NCI-H1048 (cell line): ENCODE results near the gene LRRC32.

Experiments used
- DNase-seq: peaks from one replicate; lab custom pipeline; 2025; lab: John Stamatoyannopoulos, UW

LRRC32 gene, protein sequence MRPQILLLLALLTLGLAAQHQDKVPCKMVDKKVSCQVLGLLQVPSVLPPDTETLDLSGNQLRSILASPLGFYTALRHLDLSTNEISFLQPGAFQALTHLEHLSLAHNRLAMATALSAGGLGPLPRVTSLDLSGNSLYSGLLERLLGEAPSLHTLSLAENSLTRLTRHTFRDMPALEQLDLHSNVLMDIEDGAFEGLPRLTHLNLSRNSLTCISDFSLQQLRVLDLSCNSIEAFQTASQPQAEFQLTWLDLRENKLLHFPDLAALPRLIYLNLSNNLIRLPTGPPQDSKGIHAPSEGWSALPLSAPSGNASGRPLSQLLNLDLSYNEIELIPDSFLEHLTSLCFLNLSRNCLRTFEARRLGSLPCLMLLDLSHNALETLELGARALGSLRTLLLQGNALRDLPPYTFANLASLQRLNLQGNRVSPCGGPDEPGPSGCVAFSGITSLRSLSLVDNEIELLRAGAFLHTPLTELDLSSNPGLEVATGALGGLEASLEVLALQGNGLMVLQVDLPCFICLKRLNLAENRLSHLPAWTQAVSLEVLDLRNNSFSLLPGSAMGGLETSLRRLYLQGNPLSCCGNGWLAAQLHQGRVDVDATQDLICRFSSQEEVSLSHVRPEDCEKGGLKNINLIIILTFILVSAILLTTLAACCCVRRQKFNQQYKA

DNA sequence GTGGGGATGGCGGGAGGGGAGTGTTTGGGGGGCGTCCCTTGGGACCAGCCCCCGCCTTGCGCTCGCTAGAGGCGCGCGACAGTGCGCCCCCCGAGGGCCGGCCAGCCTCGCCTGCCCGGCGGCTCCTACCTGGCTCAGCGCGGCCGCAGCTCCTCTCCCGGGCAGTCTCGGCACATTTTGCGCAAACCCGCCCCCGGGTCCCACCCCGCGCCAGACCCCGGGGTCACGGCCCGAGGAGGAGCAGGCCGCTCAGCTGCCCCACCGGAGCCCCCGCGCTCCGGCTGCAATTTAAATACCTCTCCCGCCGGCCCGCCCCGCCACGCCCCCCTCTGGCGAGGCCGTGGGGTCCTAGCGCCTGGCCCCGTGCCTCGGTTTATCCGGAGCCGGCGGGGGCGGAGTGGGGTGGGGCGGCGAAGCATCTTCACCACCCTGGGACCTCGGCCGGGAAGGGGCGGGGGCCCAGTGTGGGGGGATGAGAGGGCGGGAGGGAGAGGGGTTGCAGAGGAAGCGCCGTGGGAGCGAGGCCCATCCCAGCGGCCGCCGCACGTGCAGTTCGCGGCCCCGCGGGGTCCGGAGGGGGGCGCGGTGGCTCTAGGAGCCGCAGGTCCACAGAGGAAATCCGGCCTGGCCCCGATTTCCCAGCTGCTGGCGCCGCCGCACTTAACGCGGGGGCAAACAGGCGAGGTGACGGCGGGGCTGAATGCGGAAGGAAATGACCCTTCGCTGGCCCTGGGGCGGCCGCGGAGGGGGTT is at the start of gene LRRC32:
Gene LRRC32, minus strand, starts transcription at position 263 of the 752 bp plus-strand sequence. CDS start 4,793 bp downstream, outside the sequence.
- DNase-seq, result no peak

DNA sequence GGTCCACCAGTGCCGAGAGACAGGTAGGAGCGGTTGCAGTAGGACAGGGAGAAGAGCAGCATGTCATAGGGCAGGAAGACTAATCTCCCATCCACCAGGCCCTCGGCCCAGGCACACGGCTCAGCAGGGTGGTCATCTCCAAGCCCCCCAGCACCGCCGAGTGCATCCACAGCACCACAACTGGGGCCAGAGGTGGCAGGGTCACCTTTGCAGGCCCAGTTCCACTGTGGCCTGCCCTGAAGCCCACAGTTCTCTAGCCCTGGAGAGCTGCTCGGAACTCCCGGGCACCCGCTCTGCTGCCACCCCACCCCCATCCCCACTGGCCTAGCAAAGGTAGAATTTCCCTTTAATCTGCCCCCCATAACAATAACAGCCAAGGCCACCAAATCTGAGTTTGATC is 49.1 kb upstream of the LRRC32 start:
- DNase-seq, result no peak

DNA sequence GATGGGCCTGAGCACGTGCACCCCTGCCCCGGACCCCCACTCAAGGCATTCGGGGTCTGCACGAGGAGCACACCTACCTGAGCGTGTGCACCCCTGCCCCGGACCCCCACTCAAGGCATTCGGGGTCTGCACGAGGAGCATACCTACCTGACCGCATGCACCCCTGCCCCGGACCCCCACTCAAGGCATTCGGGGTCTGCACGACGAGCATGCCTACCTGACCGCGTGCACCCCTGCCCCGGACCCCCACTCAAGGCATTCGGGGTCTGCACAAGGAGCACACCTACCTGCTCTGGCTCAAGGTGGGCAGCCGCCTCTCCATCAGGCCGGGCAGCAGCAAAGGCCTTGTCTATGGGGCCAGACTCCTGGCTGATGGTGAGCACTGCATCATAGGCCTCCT is 48.7 kb upstream of the LRRC32 start:
- no peak for DNase-seq

DNA sequence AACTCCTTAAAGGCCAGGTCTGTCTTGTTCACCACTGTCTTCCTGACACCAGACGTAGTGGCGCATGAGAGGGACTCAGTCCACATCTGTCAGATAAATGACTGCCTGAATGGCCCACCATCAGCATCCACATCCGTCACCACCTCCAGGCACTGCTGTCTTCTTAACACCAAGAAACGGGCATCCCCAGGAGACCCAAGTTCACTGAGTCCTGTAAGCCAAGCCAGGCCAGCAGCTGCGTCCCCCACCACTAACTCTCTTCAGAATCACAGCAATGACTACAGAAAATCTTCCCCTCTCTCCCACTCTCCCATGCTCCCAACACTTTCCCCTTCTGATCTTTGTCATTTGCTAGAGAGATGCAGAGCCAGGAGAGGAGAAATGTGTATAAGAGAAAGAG is 47.3 kb upstream of the LRRC32 start:
- DNase-seq, result no peak

DNA sequence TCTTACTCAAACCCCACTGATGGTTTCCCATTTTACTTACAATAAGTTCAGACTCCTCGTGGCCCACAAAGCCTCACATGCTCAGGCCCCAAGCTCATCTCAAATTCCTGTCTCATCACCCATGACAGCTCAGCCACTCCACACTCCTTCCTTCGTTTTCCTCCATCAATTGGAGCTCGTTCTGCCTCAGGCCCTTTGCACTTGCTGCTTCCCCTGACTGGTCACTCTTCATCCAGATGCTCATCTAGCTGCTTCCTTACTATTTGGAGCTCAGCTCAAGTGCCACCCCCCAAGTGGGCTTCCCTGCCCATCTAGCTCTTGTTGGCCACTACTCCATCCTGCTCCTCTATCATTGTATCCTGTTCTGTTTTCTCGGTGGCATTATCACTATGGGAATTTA is 46.8 kb upstream of the LRRC32 start:
- no peak for DNase-seq

DNA sequence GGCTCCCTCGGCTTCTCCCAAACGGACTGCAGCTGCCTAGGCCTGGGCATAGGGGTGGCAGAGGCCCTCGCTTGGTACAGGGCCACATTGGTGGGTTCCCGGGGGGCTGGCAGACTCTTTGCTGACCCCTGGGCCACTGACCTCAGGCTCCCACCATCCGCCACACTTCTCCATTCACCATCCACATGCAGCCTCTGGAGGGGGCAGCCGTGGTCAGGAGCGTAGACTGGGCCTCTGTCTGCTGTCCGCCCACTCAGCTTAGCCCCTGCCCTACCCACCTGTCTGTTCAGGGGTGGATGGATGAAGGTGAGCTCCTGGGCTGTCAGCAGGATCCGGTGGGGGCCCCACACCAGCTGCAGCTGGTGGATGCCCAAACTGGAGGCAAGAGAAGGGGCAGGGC is 45.7 kb upstream of the LRRC32 start:
- DNase-seq, result no peak

DNA sequence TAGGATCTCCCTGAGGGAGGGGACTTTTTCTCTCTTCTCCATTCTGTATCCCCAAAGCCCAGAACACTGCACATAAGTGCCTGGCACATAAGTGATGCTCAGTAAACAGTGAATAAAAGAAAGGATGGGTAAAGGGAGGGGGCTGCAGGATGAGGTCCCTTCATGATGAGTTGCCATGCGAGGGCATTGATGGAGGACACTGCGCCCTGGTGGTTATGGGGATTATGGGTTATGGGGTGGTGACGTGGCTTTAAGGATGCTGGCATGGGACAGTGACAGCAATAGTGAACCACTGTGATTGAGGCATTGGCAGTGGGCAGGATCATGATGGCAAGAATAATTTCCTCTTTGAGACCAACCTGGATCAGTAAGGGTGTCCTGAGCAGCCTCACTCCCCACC is 43.9 kb upstream of the LRRC32 start:
- DNase-seq, result no peak

DNA sequence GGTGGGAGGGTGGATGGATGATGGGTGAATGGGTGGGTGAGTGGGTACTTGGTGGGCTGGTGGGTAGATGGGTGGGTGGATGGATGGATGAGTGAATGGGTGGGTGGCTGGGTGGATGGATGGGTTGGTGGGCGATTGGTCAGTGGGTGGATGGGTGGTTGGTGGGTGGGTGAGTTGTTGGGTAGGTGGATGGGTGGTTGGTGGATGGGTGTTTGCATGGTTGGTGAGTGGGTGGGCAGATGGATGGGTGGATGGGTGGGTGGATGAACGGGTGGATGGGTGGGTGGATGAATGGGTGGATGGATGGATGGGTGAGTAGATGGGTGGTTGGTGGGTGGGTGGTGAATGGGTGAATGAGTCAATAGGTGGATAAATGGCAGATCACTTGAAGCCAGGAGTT is 43.0 kb upstream of the LRRC32 start:
- DNase-seq, result no peak

DNA sequence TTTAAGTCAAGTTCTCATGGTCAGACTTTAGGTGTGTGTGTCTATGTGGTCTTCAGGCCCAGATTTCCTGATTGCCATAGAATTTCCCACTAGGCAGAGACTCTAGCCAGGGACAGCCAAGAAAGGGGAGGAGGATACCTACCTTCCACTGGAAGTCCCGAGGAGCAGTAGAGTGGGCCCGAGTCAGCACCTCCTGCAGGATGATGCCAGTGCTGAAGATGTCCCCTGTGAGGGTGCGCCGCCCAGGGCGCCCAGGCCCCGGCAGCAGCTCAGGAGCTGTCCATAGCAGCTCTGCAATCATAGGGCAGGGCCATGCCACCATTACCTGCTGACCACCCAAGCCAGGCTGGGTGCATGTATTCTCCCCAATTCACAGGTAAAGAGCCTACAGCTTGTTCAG is 41.6 kb upstream of the LRRC32 start:
- DNase-seq, result no peak

DNA sequence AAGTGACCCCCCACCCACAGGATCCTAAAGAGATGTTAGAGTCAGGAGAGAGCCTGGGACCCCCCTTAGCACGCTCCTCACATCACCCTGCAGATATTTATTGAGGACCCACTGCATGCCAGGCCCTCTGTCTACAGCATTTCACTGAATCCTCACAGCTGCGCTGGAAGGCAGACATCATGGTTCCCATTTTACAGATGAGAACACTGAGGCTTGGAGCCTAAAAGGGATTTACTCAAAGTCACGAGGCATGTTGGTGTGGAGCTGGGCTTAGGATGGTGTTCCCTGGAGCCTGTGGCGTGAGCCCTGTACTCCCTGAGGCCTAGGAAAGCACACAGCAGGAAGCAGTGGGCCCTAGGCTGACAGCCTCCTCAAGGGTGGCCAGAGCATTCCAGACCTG is 39.2 kb upstream of the LRRC32 start:
- DNase-seq, result no peak

DNA sequence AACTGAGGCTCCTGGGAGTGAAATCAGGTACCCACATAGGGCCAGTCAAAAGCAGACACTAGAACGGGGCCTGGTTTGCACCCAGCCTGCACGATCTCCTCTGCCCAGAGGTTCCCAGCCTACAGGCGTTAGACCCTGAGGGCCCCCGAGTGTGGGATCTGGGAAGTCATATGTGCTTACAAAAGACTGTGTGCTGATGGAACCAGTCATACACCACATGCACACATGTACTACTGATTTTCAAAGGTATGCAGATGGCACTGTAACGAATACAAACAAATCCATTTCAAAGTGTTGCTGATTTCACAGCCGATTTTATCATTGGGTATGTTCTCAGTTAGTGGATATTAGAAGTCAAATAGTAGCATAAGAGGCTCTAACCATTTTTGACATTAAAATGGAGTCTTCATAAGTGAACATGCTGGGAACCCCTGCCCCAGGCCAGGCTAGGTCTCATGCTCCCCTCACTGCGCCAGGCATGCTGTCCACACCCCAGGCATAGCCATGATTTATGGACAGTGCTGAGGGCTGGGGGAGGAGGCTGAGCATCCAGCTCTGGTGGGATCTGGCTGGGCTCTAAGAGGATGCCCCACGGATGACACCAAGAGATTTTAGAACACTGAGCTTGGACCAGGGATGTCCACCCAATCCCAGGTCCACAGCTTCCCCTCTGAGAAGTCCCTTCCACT is 38.6 kb upstream of the LRRC32 start:
- no peak for DNase-seq

DNA sequence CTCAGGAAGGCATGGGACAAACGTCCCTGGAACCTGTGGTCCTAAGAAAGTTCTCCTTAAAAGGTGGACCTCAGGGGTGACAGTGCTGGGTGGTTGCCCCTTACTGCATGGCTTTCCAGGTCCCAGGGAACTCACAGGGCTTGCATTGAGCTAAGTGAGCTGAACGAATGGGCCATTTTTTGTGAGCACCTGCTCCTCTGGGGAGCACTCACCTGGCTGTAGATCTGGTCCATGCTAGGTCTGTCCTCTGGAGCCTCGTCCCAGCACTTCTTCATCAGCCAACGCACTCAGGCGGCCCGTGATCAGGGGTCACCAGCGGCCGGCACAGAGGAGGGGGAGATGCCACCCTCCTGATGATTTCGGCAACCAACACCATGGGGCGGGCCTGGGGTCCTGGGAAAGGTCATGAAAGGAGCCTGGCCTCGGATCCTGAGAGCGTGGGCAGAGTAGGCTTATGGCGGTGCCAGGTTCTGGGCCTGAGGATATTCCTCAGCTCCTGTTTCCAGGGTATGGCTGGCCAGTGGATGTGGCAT is 36.8 kb upstream of the LRRC32 start:
- DNase-seq, result no peak

DNA sequence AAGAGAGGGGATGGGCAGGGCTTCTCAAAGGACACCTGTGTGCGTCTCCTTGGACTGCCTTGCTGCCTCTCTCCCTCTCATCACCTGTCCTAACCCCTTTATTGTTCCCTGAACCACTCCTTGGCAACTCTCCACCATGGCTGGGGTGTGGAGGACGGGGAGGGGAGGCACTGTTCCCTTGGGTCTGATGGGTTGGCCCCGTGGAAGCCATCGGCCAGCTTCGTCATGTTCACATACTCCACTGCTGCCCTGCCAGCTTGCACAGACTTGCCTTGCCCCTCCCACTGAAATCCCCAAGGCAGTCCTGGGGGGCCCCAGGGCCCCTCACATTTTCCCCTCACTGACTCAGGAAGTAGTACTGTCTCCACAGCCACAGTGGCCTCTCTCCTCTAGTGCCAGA is 36.1 kb upstream of the LRRC32 start:
- DNase-seq, result no peak

DNA sequence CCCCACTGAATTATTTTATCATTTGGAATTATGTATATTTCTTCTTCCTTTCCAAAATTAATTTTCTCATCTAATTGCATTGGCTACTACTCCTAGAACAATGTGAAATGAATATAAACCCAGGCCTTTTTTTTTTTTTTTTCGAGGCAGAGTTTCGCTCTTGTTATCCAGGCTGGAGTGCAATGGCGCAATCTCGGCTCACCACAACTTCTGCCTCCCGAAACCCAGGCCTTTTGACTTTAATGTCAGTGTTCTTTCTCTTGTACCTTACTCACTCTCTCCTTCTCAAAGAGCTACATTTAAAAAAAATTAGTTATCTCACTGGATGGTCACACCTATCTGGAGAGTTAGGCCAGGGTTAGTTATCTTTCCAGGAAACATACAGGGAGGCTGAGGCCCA is 35.3 kb upstream of the LRRC32 start:
- no peak for DNase-seq

DNA sequence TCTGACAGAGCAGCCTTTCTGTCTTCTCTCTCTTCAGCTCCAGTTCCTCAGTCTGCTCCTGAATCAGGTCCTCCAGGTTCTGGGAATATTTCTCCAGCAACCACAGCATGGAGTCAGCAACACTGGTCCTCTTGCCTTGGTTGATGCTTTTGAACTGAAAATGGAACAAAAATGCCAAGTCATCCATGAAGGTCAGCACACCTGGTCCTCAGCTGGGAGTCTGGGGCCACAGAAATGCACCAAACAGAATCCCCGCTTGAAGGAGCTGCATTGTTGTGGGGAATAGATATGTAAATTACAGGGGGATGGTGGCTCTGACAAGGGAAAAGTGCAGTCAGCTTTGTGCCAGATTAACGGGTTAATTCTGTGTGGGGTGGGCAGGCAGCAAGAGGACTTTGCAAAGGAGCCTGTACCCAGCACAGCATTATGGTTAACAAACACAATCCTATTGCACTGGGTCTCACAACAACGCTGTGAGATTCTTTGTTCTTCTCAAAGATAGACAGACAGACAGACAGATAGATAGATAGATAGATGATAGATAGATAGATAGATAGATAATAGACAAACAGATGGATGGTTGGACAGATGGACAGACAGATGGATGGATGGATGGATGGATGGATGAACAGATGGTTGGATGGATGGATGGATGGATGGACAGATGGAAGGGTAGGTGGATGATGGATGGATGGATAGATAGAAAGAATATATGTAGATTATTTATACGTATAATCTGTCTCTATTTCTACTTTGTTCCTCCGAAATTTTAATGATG is 33.8 kb upstream of the LRRC32 start:
- no peak for DNase-seq

DNA sequence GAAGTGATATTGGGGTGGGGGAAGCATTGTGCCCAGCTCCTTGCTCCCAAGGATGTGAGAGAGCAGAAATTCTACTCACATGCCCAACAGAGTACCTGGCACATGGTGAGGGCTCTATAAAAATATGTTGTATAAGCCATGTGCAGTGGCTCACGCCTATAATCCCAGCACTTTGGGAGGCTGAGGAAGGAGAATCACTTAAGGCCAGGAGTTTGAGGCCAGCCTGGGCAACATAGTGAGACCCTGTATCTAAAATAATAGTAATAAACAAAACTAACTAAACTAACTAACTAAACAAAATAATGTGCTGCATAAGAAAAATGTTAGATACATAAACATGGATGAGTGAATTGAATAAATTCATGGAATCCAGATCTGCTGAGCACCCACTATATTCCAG is 33.2 kb upstream of the LRRC32 start:
- DNase-seq, result no peak

DNA sequence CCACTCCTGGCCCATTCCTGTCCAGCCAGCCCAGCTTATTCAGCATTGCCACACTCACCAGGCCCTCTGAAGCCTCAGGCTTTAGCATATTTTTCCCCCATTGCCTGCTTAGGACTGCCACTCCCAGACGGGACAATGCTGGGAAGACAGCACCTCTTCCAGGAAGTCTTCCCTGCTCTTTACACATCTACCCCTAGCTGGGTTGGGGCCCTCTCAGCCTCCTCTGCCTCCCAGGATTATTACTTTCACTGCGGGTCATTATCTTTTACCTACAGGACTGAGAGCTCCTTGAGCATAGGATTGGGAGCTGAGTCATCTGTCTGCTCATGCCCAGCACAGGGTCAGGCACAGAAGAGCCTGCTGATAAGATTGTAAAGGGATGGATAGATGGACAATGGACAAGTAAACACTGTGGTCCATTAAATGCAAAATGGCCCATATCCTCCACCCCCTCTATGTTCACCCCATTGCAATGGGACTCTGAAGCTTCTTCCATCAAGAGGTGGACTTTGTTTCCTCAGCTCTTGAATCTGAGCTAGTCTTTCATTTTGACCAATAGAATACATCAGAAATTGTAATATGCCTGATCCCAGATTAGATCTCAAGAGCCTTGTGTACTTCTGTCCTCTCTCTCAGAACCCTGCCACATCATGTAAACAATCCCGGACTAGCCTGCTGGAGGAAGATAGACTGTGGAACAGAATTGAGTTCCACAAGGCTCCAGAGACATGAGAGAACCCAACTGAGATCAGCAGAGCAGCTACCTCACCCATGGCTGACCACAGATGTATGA is 32.0 kb upstream of the LRRC32 start:
- no peak for DNase-seq

DNA sequence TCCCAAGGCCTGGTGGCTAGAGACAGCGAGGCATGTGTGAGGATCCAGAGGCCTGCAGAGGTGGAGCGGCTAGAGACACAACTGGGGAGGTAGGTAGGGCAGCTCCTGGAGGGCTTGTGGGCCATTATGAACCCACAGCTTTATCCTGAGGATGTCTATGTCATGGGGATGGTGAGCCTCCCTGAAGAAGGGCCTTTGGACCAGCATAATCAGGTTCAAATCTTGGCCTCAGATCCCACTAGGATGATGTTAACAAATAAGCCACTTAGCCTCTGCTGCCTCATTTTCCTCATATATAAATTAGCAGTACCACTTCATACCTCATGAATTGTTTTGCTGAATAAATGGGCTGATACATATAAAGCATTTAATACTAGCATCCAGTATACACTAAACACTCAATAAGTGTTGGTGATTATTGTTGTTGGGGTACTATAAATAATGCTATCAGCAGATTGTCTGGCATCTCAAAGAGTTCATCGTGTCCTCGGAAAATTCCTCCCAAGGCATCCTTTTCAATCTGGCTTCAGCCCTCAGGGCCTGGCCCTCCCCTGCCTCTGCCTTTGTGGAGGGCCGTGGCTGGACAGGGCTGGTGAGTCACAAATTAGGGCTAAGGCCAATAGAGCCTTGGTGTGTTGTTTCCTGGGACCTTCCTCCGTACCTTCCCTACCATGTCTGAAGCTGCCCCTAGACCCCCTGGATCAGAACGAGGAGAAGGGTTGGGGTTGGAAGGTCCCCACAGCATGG is 30.9 kb upstream of the LRRC32 start:
- DNase-seq, result no peak

DNA sequence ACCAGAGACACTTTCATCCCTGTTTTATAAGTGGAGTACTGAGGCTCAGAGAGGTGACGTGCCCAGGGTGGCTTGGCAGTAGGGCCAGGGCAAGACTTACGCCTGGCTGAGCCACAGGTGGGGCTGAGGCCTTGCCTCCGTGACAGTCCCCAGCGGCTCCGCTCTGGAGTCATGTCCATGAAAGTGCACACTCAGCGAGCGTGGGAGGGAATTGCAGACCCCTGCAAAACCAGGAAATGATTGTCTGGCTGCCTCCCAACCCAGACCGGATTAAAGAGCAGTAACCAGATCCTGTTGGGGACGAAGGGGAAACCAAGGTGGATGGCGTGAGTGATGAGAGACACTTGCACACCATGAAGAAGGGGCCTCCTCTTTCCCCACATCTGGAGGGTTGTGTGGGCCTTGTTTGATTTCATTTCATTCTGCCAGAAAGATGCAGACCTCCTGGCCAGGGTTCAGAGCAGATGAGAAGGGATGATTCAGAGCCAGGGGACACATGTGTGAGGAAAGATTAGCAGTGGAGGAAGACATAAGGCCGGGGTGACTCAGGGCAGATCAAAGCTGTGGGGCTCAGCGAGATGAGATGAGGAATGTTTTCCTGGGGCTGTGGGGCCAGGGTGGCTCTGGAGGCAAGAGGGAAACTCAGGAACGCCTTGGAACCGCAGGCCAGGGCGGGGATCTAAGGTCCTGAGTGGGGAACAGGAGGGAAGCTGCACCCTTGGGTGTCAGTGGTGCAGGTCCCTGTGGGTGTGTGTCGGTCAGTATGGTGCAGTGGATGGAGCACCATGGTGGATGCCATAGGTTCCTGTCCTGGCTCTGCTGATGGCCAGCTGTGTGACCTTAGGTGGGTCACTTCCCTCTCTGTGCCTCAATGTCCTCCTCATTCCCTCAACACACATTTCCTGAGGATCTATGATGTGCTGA is 29.9 kb upstream of the LRRC32 start:
- no peak for DNase-seq
